Skeletal muscle tissue (tissue), 4 donors: ENCODE measurements around the gene PXMP4. TPM values are rescaled to one million over a fixed set of nuclear protein-coding genes. Genes with fewer than 3 reads are reported as not detected.

Source experiments
- H3K27ac ChIP-seq: one replicate; pipeline ENCODE4 v1.7.0; 2013; ENCODE audit warnings: mild to moderate bottlenecking, low read depth, low read length, inconsistent platforms
- H3K27me3 ChIP-seq, 3 donors: one replicate each; pipeline ENCODE4 v1.7.0; 2013; ENCODE audit warnings: low read length in 3 of 3; ENCODE audit not compliant: control insufficient read depth in 3 of 3, insufficient read depth in 3 of 3
- H3K36me3 ChIP-seq, 3 donors: one replicate each; pipeline ENCODE4 v1.7.0; 2013; ENCODE audit warnings: low read length in 3 of 3; ENCODE audit not compliant: control insufficient read depth in 3 of 3, insufficient read depth in 3 of 3
- H3K4me1 ChIP-seq, 3 donors: one replicate each; pipeline ENCODE4 v1.7.0; 2013; ENCODE audit warnings: low read length in 3 of 3, mild to moderate bottlenecking in 3 of 3; ENCODE audit not compliant: control insufficient read depth in 3 of 3, insufficient read depth in 3 of 3
- H3K4me3 ChIP-seq, 3 donors: one replicate each; pipeline ENCODE4 v1.7.0; 2013; ENCODE audit warnings: low read length in 3 of 3
- H3K9ac ChIP-seq, 3 donors: one replicate each; pipeline ENCODE4 v1.7.0; 2013; ENCODE audit warnings: low read length in 3 of 3, mild to moderate bottlenecking in 3 of 3, moderate library complexity in 2 of 3, low read depth in 1 of 3
- H3K9me3 ChIP-seq, 3 donors: one replicate each; pipeline ENCODE4 v1.7.0; 2013; ENCODE audit warnings: low read length in 3 of 3; ENCODE audit not compliant: control insufficient read depth in 3 of 3
- total RNA-seq: library from RNA; depleted of rRNA; stranded (reverse); fragments of >200 nt; gene quantifications from one replicate; pipeline ENCODE4 v1.2.3, GENCODE V29; 2014
- donor health status: Osteomylitis.

Gene PXMP4
- total RNA-seq, 1 donor from 2014 or later: 7.3 TPM

DNA sequence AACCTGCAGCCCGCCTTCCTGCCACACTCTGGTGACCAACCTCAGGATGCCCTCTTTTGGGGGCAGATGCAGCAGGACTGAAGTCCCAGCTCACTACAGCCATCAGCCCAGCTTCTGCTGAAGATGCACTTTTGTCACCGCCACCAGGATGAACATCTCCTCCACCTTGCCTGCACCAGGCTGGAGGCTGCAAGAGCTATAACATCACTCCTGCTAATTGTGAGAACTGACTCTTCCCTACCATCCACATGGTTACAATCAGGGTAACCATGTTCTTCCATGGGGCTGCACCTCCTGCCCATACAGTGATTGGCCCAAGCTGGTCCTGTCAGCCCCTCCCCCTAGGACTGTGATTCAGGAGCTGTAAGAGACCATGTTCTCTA lies 55.4 kb downstream of the PXMP4 start:
- Histone ChIP-seq H3K4me1 (peaks cover 38 to 49% (median 40%) of the 10 kb centered on the region in 3 donors), H3K9ac (peak overlapping the region in 1 of 3 donors; percentile 71), H3K36me3 (peaks cover 22 to 25% (median 24%) of the 10 kb centered on the region in 3 donors), H3K9me3 (no peaks in the 10 kb centered on the region), H3K4me3 (no peak overlapping the region), H3K27me3 (no peaks in the 10 kb centered on the region), H3K27ac (no peak overlapping the region)

DNA sequence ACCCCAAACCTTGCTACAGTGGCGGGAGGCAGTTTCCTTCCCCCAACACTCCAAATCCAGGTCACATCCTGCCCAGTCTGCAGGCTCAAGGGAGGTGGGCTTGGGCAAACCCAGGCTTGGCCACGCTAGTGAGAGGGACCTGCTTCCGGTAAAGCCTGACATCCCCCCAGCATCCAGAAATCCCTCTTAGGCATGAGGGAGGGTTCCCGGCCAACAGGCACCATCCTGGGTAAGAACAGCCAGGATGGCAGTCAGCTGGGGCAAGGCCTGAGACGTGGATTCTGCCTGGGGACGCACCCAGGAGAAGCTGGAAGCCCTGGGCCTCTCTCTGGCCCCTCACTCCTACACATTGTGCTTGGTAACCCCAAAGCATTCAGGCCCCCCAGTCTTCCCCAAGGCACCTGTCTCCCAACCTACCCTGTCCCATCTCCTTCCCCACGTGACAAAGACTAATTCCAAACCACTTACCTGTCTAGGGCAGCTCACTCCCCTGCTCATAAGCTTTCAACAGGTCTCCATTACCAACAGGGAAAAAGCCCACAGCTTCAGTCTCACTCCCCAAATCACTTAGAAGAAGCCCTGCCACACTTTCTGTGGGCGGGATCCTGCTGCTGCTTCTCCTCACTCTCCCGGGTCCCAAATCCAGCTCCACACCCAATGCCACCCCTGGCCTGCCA lies 55.9 kb downstream of the PXMP4 start:
- Histone ChIP-seq H3K9me3 (no peaks in the 10 kb centered on the region), H3K27ac (peak overlapping the region; percentile 58), H3K4me3 (peak overlapping the region; percentile 75 to 81 (median 77)), H3K9ac (peak overlapping the region; percentile 71 to 89 (median 76)), H3K4me1 (peaks cover 38 to 49% (median 40%) of the 10 kb centered on the region in 3 donors), H3K36me3 (peaks cover 21 to 26% (median 24%) of the 10 kb centered on the region in 3 donors), H3K27me3 (no peaks in the 10 kb centered on the region)

DNA sequence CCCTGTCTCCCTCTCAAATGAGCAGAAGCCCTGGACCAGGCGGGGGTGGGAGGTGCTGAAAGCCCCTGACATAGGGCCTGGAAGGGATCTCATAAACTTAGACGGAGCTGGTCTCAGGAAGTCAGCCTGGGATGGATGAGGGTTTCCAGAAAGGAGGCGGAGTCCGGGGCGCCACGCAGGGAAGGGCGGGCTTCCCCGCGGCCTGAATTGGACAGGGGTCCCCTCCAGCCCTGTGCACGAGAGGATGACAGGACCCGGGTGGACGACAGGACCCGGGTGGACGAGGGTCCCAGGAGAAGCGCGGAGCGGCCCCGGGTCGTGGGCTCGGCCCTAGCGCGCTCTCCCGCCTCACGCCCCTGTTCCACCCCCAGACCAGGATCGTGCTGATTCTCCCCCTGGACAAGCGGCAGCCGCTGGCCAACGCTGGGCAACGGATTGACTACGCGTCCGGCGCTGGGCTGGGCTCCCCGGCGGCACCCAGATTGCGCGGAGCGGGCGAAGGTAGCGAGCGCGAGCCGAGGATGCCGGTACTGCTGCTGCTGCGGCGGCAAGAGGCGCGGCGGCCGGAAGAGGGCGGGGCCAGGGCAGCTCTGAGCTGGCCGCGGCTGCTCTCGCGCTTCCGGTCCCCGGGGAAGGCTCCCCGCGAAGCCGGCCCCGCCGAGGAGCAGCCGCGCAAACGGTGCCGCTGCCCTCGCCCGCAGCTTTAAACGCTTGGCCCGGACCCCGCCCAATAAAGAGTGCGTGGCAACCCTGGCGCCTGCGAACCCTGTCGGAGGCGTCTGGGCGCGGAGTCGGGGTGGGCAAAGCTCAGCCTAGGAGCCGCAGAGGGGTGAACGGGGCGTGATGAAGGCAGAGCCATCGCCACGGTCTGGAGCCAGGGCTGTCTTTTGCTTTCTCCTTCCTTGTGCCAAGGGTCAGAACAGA lies 56.7 kb downstream of the PXMP4 start:
- Histone ChIP-seq H3K36me3 (peaks cover 21 to 24% (median 23%) of the 10 kb centered on the region in 3 donors), H3K4me1 (peaks cover 37 to 48% (median 40%) of the 10 kb centered on the region in 3 donors), H3K27me3 (no peaks in the 10 kb centered on the region)

DNA sequence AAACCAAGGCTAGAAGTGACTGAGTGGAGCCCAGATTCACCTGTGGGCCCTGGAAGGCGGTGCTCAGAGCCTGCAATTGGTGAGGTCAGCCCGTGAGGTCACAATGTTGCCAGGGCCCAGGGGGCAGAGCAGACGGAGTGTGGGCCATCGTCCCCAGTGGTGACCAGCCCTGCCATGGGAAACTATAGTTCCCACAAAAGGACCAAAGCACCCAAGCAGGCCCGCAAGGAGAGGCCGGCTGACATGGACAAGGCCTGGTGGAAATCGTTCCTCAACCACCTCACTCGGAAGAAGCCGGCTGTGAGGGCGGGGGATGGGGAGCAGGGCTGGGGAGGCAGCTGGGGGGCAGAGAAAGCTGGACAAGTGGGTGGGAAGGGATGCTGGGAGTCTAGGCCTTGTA lies 57.9 kb downstream of the PXMP4 start, which contains the start of gene C20orf144:
Gene C20orf144, plus strand, starts transcription at position 156 of the 400 bp plus-strand sequence. Its CDS starts 19 bp downstream, at position 175.
- Histone ChIP-seq H3K27ac (peak within 1 kb of the TSS; percentile 58), H3K4me1 (peaks cover 26 to 35% (median 27%) of the 10 kb centered on the region in 3 donors)

More for the DNA sequence above, 56.7 kb downstream of the PXMP4 start:
- H3K9ac ChIP-seq: peak overlapping the region; percentile 71 to 89 (median 76)
- peak overlapping the region; percentile 75 to 81 (median 77) for H3K4me3 ChIP-seq
- H3K9me3 ChIP-seq: no peaks in the 10 kb centered on the region
- peak overlapping the region; percentile 58 for H3K27ac ChIP-seq

DNA sequence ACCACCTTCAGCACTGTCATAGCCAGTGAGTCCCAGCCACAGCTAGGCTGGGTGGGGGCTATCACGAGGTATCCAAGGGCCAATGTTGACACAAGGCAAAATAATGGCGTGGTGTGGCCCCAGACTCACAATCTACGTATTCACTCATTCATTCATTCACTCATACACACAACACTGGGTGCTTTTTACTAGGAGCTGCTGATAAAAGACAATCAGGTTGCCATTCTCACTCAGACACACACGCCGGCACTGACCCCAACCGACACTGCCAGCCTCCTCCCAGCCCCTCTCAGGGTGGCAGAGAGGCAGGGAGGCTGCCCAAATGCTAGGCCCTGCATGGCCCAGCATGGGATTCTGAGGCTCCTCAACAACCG lies 59.4 kb downstream of the PXMP4 start:
- no peak overlapping the region for H3K9ac ChIP-seq
- no peaks in the 10 kb centered on the region for H3K27me3 ChIP-seq
- no peaks in the 10 kb centered on the region for H3K9me3 ChIP-seq
- H3K27ac ChIP-seq: no peak overlapping the region
- H3K4me1 ChIP-seq: peaks cover 15 to 24% (median 18%) of the 10 kb centered on the region in 3 donors
- H3K36me3 ChIP-seq: peaks cover 35 to 38% (median 37%) of the 10 kb centered on the region in 3 donors
- no peak overlapping the region for H3K4me3 ChIP-seq

More for the DNA sequence above, 57.9 kb downstream of the PXMP4 start, which contains the start of gene C20orf144:
- H3K36me3 ChIP-seq: peaks cover 30 to 35% (median 31%) of the 10 kb centered on the region in 3 donors
- H3K9ac ChIP-seq: peak within 1 kb of the TSS; percentile 20 to 89 (median 71)
- no peaks in the 10 kb centered on the region for H3K9me3 ChIP-seq
- H3K4me3 ChIP-seq: peak within 1 kb of the TSS; percentile 75 to 81 (median 77)
- H3K27me3 ChIP-seq: no peaks in the 10 kb centered on the region

DNA sequence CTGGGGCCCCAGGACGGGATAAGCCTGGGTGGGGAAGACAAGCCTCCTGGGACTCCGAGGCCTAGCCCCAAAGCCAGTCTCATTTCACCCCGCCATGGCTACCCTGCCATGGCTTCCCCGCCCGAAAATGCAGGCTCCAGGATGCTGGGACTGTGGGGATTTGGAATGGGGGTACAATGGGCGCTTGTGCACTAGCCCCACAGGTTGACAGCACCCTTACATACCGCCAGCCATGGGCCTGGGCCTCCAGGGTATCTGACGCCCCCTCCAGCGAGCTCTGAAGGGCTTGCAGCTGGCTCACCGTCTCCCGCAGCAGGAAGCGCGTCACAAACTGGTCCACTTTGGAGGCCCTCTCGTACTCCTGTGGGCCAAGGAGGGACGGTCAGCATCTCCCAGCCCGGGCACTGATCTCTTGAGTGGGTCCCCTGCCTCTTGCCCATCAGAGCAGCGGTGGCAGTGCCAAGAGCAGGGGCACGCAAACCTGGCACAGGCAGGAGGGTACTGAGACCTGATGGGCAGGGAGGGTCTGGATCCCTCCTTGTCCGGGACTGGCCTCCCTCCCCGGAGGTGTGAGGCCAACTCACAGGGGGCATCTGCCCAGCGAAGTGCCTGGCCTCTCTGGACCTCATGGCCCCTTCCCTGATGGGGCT lies 60.0 kb downstream of the PXMP4 start:
- peaks cover 15 to 24% (median 18%) of the 10 kb centered on the region in 3 donors for H3K4me1 ChIP-seq
- H3K9me3 ChIP-seq: no peaks in the 10 kb centered on the region
- peaks cover 35 to 38% (median 37%) of the 10 kb centered on the region in 3 donors for H3K36me3 ChIP-seq
- H3K27ac ChIP-seq: no peak overlapping the region
- H3K9ac ChIP-seq: no peak overlapping the region
- no peak overlapping the region for H3K4me3 ChIP-seq
- H3K27me3 ChIP-seq: no peaks in the 10 kb centered on the region

DNA sequence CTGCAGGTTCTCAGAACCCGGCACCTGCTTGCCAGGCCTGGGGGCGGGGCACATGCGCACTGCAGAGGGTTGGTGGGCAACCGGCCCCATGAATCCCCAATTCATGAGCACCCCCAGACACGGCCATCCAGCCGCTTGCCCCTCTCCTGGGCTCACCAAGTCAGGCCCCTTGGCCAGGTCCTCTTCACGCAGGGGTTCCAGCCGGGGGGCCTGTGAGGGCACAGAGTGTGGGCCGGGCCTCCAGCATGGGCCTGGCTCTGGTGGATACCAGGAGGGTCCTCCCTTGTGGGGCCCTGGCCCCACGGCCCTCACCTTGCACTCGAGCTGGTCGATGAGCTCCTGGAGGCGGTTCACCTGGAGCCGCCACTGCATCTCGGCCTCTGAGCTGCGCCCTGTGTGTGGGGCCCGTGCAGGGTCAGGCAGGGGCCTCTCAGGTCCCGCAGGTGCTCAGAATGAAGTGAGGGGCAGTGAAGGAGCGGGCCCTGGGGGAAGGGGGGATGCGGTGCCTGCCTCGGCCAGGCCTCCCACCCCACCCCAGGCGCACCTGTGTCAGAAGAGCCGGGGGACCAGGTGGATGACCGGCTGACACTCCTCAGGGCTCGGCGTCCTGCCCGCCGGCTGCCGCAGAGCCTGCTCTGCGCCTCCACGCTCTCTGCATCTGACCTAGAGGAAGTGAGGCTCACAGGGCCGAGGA lies 60.6 kb downstream of the PXMP4 start:
- H3K27me3 ChIP-seq: no peaks in the 10 kb centered on the region
- H3K4me3 ChIP-seq: no peak overlapping the region
- no peak overlapping the region for H3K27ac ChIP-seq
- no peaks in the 10 kb centered on the region for H3K9me3 ChIP-seq
- peaks cover 35 to 38% (median 37%) of the 10 kb centered on the region in 3 donors for H3K36me3 ChIP-seq
- H3K9ac ChIP-seq: no peak overlapping the region
- peaks cover 13 to 18% (median 15%) of the 10 kb centered on the region in 3 donors for H3K4me1 ChIP-seq

DNA sequence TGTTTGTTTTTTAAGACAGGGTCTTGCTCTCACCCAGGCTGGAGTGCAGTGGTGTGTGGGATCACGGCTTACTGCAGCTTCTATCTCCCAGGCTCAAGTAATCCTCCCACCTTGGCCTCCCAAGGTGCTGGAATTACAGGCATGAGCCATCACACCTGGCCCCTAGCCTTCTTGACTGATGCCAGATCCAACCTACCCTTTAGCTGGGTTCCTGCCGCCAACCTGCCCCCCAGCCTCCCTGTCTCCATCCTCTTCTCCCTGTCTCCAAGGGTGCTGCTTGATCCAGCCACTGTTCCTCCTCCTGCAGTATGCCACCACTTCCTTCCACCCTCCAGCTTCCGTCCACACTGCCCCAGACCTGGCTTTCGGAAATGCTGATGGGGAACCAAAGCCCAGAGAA lies 61.2 kb downstream of the PXMP4 start:
- H3K4me1 ChIP-seq: peaks cover 8 to 16% (median 12%) of the 10 kb centered on the region in 3 donors
- H3K9me3 ChIP-seq: no peaks in the 10 kb centered on the region
- no peak overlapping the region for H3K4me3 ChIP-seq
- H3K27me3 ChIP-seq: no peaks in the 10 kb centered on the region
- no peak overlapping the region for H3K27ac ChIP-seq
- H3K36me3 ChIP-seq: peaks cover 35 to 38% (median 37%) of the 10 kb centered on the region in 3 donors
- no peak overlapping the region for H3K9ac ChIP-seq

DNA sequence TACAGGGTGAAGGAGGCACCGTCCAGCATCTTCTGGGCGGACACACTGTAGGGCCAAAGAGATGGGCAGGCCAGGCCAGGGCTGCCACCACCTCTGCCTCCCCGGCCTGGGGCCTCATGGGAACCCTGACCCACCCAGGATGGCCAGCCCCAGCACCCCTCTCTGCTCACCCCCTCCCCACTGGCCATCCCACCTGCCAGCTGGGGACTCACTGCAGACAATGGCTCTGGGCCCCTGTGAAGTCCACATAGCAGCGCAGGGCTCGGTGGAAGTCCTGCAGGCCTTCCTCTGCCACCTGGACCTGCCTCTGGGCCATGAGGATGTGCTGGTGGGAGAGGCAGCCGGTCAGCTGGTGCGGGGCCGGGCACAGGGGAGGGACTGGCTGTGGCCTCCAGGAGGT lies 61.6 kb downstream of the PXMP4 start:
- Histone ChIP-seq H3K4me3 (no peak overlapping the region), H3K9ac (no peak overlapping the region)

More for the DNA sequence above, 61.6 kb downstream of the PXMP4 start:
- peaks cover 8 to 17% (median 14%) of the 10 kb centered on the region in 3 donors for H3K4me1 ChIP-seq
- H3K9me3 ChIP-seq: no peaks in the 10 kb centered on the region
- H3K27ac ChIP-seq: no peak overlapping the region
- H3K27me3 ChIP-seq: no peaks in the 10 kb centered on the region
- H3K36me3 ChIP-seq: peaks cover 35 to 38% (median 37%) of the 10 kb centered on the region in 3 donors
